LoVo (cell line): ENCODE data around the gene PRSS21.

Experiments used
- DNase-seq: peaks from one replicate; pipeline ENCODE4 v3.0.0-alpha.2; 2016; ENCODE audit warnings: low spot score

PRSS21 gene

DNA sequence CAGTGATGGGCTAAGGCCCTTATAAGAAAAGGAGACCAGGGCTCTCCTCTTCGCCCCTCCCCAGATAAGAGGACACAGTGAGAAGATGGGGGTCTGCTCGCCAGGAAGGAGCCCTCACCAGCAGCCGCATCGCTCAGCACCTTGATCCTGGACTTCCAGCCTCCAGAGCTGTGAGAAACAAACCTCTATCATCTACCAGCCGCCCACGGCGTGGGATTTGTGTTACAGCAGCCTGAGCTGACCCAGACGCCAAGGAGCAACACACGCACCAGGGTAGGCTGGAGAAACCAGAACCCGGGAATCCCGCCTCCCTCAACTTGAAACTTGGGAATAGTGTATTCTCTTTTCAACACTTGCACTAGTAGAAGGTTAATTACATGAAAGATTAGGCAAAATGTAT, 8.9 kb downstream of the PRSS21 start:
- no peak for DNase-seq

GRCh38 chr16:2826591-2827373, 9.7 kb downstream of the PRSS21 start:
- DNase-seq = no peak

GRCh38 chr16:2827374-2827791, 10.3 kb downstream of the PRSS21 start:
- DNase-seq = no peak

GRCh38 chr16:2827831-2828520, 10.9 kb downstream of the PRSS21 start:
- no peak for DNase-seq

- no peak for DNase-seq
These were observed 11.4 kb downstream of the PRSS21 start for GRCh38 chr16:2828521-2828840.

DNA sequence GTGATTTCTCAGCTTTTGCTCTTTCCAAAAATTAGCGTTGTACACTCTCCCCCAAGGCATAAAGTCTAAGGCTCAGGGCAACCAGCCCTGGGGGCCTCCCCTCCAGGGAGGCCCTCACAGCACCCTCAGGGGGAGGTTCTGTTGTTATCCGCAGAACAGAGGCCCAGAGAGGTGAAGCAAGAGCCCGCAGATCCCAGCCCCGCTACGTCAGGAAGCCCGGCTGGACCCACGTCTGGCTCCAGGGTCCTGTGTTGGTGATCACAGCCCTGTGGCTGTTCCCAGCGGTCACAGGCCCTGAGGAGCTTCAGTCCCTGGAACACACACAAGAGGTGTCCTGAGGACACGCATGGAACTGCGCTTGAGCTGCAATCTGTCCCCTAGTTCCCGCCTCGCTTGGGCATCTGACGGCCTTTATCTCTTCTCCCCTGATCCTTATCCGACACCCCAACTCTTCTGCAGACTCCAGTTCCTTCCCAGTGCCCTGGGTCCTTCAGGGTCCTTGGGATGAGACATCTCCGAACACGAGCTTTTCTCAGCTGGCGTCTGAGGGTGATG, 11.9 kb downstream of the PRSS21 start:
- no peak for DNase-seq

DNA sequence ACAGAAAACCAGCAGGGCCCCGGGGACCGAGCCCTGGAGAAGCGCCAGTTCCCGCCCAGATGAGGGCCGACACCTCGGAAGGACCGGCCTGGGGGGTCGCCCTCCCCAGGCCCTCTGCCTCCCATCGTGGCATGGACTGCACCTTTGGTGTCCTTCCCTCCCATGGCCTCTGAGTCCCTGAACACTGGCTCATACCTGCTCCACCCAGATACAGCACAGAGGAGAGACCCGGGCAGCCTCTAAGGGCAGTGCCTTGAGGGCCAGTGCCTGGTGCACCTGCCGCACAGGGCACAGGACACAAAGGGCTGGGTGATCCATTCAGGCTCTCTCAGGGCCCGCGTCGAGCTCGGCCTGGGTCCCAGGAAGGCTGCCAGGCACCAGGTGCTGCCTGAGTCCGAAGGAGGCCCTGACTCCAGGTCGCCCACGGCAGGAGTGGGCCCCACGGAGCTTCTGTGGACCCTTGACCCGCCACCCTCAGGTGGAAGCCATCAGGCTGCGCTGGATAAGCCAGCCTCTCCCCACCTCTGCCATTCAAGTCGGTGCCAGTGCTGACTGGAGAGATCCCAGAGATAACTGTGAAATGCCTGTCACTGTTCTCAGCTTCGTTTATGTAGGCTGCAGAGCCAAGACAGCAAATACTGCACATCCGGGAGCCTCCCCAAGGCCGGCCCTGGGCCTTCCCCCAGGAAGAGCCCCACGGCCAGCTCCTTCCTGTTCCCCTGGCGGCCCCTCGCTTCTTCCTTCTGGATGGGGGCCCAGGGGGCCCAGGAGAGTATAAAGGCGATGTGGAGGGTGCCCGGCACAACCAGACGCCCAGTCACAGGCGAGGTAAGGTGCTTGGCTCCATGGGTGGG, 12.7 kb downstream of the PRSS21 start, which contains the start of gene ZG16B:
Gene ZG16B, plus strand, starts transcription at position 803 of the 854 bp plus-strand sequence. CDS start 139 bp downstream, outside the sequence.
- no peak for DNase-seq

DNA sequence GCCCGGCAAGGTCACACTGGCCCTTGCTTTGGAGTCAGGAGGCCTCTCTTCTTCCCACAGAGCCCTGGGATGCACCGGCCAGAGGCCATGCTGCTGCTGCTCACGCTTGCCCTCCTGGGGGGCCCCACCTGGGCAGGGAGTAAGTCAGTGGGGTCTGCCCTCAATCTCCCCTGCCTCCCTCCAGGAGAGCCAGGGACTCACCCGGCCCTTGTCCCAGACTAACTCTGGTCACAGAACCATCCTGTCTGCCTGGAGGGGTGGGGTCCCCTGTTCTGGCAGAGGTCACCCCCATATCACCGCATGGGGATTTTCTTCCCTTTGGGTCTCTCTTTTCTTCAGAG, 13.3 kb downstream of the PRSS21 start:
- DNase-seq = no peak

DNA sequence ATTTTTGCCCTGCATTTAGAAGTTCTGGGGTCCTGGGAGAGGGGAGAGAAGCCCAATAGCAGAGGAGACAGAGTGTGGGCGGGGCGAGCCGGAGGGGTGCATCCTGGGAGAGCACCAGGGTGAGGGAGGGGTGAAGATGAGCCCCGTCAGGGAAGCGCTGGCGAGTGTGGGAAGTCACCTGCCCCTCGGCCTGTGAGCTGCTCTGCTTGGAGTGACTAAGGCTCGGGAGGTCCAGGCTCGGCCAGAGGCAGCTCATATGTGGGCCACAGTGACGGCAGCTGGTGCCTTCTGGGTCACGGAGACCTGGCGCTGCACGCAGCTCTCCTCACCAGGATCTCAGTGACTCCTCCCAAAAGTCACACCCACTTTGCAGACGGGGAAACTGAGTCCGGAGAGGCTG, 14.2 kb downstream of the PRSS21 start:
- no peak for DNase-seq

GRCh38 chr16:2833776-2834175, 16.7 kb downstream of the PRSS21 start:
- no peak for DNase-seq

- no peak for DNase-seq
These were observed 17.9 kb downstream of the PRSS21 start for GRCh38 chr16:2834968-2835367.

DNA sequence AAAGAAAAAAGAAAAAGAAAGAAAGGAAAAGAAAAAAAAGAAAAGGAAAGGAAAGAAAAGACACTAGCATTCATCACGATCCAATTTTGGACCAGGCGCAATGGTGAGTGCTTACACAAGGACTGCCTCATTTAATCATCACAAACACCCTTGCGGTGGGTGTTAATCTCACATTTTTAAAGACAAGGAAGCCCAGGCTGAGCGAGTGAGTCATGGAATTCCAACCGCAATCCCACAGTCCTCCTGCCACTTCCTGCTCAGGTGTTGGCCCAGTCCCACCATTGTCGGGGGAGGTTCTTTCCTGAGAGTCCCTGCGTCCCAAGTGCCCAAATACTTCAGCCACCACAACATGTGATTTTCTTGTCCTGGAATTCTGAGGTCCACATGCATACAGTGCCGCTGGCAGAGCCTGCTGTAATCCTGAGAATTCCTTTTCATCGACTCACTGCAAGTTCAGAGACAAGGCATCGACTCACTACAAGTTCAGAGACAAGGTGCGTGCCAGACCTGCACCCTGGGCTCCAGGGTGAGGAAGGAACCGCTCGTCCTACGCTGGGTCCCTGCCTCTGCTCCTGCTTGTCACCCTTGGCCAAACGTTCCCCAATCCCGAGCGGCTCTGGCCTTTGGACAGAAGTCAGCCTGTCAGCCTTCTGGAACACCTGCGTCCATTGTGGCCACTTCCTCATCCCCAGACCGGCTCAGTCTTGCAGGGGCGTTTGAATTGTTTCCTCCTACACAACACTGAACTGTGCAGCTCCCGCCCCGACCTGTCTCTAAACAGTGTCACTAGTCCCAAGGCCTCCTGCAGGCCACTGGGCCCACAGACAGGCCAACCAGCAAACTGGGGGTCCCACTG, 18.8 kb downstream of the PRSS21 start:
- peak; percentile 96 for DNase-seq

- no peak for DNase-seq
These were observed 19.8 kb downstream of the PRSS21 start for GRCh38 chr16:2836646-2837508.

GRCh38 chr16:2838928-2839327, 21.9 kb downstream of the PRSS21 start:
- no peak for DNase-seq

DNA sequence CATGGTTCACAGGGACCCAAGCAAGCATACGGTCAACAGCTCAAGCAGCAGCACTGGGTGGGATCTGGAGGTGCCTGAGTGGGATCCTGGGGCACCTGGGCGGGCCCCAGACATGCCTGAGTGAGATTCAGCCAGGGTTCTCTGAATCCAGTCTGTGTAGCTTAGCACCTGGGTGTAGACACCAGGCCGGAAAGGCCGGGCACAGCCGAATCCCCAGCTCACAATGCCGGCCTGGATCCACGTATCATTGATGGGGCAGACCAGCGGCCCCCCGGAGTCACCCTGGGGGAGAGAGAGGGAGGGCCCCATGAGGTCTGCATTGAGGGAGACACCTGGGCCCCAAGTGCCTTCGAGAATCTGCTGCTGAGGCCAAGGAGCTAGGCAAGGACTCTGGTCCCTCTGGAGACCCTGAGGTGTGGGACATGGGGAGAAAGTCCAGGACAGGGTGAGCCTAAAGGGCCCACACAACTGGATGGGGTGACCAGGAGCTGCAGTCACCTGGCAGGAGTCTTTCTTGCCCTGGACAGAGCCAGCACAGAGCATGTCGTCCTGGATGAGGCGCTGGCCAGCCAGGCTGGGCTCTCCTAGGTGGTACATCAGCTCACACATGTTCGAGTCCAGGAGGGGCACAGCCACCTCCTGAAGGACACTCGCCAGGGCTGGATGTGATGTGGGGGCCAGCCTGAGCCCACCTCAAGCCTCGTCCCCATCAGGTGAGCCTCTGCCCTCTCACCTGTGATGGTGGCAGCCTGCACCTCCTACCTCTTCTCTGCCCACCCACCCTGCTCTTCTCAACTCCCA, 22.8 kb downstream of the PRSS21 start:
- no peak for DNase-seq

GRCh38 chr16:2840914-2841313, 23.9 kb downstream of the PRSS21 start:
- no peak for DNase-seq

DNA sequence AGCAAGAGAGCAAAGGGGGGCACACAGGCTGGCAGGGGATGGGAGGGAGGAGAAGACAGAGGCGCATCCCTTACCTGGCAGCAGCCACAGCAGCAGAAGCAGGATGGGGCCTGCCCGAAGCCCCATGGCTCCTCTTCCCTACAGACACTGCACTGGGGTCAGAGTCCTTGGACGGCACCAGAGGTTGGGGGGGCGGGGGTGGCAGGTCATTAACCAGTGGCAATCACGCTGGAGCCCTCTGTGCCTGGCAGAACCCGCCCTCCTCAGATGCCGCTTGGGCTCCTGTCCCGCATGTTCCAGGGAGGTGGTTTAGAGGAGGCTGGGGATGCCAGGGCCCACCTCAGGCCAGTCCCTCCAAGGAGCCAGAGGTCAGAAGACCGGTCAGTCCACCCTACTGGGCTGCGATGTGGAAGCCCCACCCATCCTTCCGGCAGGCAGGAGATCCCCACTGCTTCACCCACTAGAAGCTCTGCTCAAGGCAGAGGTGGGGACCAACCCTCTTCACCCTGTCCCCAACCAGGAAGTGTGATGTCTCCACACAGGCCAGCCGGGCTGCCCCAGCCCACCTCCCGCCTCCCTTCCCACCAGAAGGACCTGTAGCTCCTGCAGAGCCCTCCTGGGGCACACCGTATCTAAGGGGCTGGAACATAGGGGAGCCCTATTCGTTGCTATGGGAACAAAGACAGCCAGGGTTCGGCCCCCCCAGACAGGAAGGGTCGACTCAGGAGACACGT, 24.7 kb downstream of the PRSS21 start:
- DNase-seq = no peak

DNA sequence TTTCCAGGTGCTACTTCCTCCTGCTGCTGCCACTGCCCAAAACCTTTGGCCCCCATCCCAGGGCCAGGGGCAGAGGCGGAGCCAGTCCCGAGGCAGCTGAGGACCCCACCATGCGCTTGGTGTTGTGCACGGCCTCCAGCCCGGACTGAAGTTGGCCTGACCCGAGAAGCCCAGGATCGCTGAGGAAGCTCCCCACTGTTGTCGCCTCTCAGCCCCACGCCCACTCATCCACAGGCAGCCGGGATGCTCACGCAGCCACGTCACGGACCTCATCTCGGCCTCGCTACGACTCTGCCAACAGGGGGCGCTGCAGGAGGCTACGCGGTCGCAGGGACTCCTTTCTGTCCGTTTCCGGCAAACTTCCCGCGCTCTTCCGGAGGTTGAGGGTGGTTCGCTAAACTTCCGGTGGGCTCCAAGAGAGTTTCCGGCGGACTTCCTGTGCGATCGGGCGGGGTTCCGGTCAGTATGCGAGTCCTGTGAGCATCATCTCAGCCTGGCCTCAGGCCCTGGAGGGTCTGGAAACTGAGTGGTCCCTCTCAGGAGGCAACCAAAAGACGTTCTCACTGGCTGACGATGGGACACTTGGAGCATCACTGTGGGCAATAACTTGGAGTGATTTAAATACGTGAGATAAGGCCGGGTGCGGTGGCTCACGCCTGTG, 25.4 kb downstream of the PRSS21 start:
- no peak for DNase-seq
